Activated CD8-positive, alpha-beta memory T cell treated with anti-CD3 and anti-CD28 coated beads for 4 hours (primary cell): ENCODE measurements around the gene CXCL6.

Source experiments
- DNase-seq, 2 donors: peaks; one replicate each; pipeline ENCODE4 v3.0.0-alpha.2; 2020; ENCODE audit warnings: low read depth in 2 of 2

The CXCL6 gene

GRCh38 chr4:73842696-73843095 lies 6.2 kb downstream of the CXCL6 start:
- DNase-seq: no peak

- no peak for DNase-seq
These were observed 6.9 kb downstream of the CXCL6 start for GRCh38 chr4:73843369-73843768.

- no peak for DNase-seq
These were observed 7.9 kb downstream of the CXCL6 start for GRCh38 chr4:73844345-73844744.

GRCh38 chr4:73844806-73845205 lies 8.3 kb downstream of the CXCL6 start:
- no peak for DNase-seq

GRCh38 chr4:73847526-73848182 lies 11.2 kb downstream of the CXCL6 start:
- DNase-seq: no peak

- DNase-seq: no peak
These were observed 11.8 kb downstream of the CXCL6 start for GRCh38 chr4:73848183-73848777.

- DNase-seq: no peak
These were observed 13.9 kb downstream of the CXCL6 start for GRCh38 chr4:73850261-73850970.

GRCh38 chr4:73851293-73851692 lies 14.8 kb downstream of the CXCL6 start:
- no peak for DNase-seq

GRCh38 chr4:73852771-73853170 lies 16.3 kb downstream of the CXCL6 start:
- no peak for DNase-seq

GRCh38 chr4:73853246-73853704 lies 16.8 kb downstream of the CXCL6 start, which contains the start of gene PF4V1:
TSS of gene PF4V1 (plus strand) at chr4:73853296. CDS start at chr4:73853363, 67 bp downstream.
- DNase-seq: no peak

- DNase-seq: no peak
These were observed 17.4 kb downstream of the CXCL6 start for GRCh38 chr4:73853718-73854473.

GRCh38 chr4:73855406-73855805 lies 18.9 kb downstream of the CXCL6 start:
- DNase-seq: no peak

- DNase-seq: no peak
These were observed 20.0 kb downstream of the CXCL6 start for GRCh38 chr4:73856518-73856917.

GRCh38 chr4:73859614-73860088 lies 23.2 kb downstream of the CXCL6 start:
- DNase-seq: no peak

GRCh38 chr4:73860181-73860580 lies 23.7 kb downstream of the CXCL6 start:
- DNase-seq: no peak

GRCh38 chr4:73860917-73861316 lies 24.4 kb downstream of the CXCL6 start:
- no peak for DNase-seq

GRCh38 chr4:73862322-73862721 lies 25.8 kb downstream of the CXCL6 start:
- no peak for DNase-seq

GRCh38 chr4:73864365-73864764 lies 27.9 kb downstream of the CXCL6 start:
- DNase-seq: no peak

- no peak for DNase-seq
These were observed 28.5 kb downstream of the CXCL6 start for GRCh38 chr4:73864961-73865360.

- no peak for DNase-seq
These were observed 29.1 kb downstream of the CXCL6 start for GRCh38 chr4:73865431-73866096.

GRCh38 chr4:73866246-73866645 lies 29.8 kb downstream of the CXCL6 start:
- no peak for DNase-seq
